Duodenal mucosa (tissue), 2 donors: ENCODE measurements around the gene IGF2.
"Not testable (repeated sequence)": the region's sequence is repeated elsewhere in the genome, so short reads cannot be mapped to it uniquely, and the experiment has no call there.

Source experiments
- H3K27ac ChIP-seq: one replicate; pipeline ENCODE4 v1.7.0; 2013; ENCODE audit warnings: low read depth, low read length
- H3K27me3 ChIP-seq, 2 donors: one replicate each; pipeline ENCODE4 v1.7.0; 2013; ENCODE audit warnings: low read length in 2 of 2, control low read depth in 1 of 2; ENCODE audit not compliant: insufficient read depth in 2 of 2, control insufficient read depth in 1 of 2
- H3K36me3 ChIP-seq, 2 donors: one replicate each; pipeline ENCODE4 v1.7.0; 2013; ENCODE audit warnings: low read length in 2 of 2, control low read depth in 1 of 2; ENCODE audit not compliant: insufficient read depth in 2 of 2, control insufficient read depth in 1 of 2
- H3K4me1 ChIP-seq, 2 donors: one replicate each; pipeline ENCODE4 v1.7.0; 2013; ENCODE audit warnings: low read length in 2 of 2, control low read depth in 1 of 2; ENCODE audit not compliant: insufficient read depth in 2 of 2, control insufficient read depth in 1 of 2
- H3K4me3 ChIP-seq, 2 donors: one replicate each; pipeline ENCODE4 v1.7.0; 2013; ENCODE audit warnings: low read length in 2 of 2, low read depth in 1 of 2
- H3K9ac ChIP-seq, 2 donors: one replicate each; pipeline ENCODE4 v1.7.0; 2013; ENCODE audit warnings: low read length in 2 of 2, low read depth in 1 of 2
- H3K9me3 ChIP-seq, 2 donors: one replicate each; pipeline ENCODE4 v1.7.0; 2013; ENCODE audit warnings: low read length in 2 of 2, control low read depth in 1 of 2; ENCODE audit not compliant: control insufficient read depth in 1 of 2

IGF2 gene

DNA sequence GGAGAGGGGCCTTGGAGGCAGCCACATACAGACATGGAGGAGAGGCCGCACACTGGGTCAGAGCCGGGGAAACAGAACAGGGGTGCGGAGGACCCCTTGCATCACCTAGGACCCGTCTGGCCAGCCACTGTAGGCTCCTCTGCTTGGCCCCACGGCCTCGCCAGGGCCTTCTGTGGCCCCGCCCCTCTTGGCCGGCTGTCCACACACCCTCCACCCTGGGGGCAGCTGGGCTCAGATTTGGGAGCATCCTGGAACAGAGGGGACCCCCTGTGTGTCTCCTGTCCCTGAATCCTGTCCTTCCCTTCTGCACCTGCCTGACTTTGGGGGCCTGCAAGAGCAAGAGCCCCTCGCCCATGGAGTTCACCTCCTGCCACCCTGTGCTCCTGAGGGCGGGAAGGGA lies 40.3 kb upstream of the IGF2 start:
- Histone ChIP-seq H3K9ac (no peak overlapping the region), H3K36me3 (no peaks in the 10 kb centered on the region), H3K4me3 (no peak overlapping the region), H3K27me3 (no peaks in the 10 kb centered on the region), H3K4me1 (no peaks in the 10 kb centered on the region), H3K27ac (no peak overlapping the region), H3K9me3 (no peaks in the 10 kb centered on the region)

DNA sequence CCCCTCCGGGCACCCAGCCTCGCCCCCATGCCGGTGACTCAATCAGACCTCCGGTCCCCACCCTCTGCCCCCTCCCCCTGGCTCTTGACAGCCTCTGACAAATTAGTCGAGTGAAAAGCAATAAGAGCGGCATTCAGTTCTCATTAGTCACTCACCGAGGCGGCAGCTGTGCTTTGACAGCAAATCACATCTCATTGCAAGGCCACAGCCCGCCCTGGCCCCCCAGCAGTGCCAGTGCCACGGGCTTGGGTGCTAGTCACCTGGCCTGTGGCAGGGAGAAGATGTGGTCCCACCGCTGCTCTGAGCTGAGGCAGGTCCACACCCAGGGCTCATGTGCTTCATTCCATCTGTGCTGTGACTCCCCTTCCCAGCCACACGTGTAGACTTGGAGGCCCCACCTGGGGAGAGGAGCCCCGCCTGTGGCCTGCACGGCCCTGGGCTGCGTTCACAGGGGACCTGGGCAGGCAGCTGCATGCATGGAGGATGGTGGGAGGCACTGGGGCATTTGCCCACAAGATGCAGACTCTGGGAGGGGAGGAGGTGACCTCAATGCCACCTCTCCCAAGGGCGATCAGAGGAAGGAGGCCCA lies 39.8 kb upstream of the IGF2 start:
- Histone ChIP-seq H3K27ac (no peak overlapping the region), H3K27me3 (no peaks in the 10 kb centered on the region), H3K9me3 (no peaks in the 10 kb centered on the region), H3K4me3 (no peak overlapping the region), H3K4me1 (no peaks in the 10 kb centered on the region), H3K9ac (no peak overlapping the region), H3K36me3 (no peaks in the 10 kb centered on the region)

DNA sequence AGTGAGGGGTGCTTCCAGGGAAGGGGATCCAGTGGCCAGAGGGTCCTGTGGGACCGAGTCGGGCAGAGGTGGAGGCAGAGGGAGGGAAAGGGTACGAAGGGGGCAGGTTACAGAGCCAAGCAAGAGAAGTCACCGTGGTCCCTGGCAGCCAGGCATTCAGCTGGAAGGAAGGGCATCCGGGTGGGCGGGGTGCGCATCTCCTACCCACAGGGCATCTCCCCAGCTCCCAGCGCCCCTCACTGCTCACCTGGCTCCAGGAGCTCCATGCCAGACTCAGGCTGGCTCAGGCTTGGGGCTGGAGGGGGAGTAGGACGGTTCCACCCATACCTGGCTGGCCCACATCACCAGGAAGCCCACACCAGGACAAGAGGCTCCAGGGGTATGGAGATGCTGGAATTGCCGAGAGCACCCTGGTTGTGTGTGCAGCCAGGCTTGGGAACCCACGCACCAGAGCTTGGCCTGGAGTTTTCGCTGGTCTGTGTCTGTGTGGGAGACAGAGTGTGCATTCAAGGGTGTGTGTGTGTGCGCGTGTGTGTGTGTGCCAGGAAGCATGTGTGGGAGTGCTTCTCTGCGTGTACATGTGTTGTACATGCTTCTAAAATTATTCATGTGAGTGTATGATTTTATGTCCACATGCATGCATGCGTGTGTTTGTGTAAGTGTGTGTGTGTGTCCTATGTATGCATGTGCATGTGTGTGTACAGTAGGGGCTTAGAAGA lies 39.0 kb upstream of the IGF2 start:
- H3K36me3 ChIP-seq, H3K9ac ChIP-seq, H3K4me1 ChIP-seq, H3K27ac ChIP-seq, H3K9me3 ChIP-seq, H3K4me3 ChIP-seq, H3K27me3 ChIP-seq: not testable (repeated sequence)

- no peak overlapping the region for H3K9ac ChIP-seq
- no peaks in the 10 kb centered on the region for H3K4me1 ChIP-seq
- no peak overlapping the region for H3K27ac ChIP-seq
- H3K9me3 ChIP-seq, result no peaks in the 10 kb centered on the region
- H3K36me3 ChIP-seq, result no peaks in the 10 kb centered on the region
- no peak overlapping the region for H3K4me3 ChIP-seq
- no peaks in the 10 kb centered on the region for H3K27me3 ChIP-seq
Observed at GRCh38 chr11:2177076-2177475, 37.9 kb upstream of the IGF2 start.

DNA sequence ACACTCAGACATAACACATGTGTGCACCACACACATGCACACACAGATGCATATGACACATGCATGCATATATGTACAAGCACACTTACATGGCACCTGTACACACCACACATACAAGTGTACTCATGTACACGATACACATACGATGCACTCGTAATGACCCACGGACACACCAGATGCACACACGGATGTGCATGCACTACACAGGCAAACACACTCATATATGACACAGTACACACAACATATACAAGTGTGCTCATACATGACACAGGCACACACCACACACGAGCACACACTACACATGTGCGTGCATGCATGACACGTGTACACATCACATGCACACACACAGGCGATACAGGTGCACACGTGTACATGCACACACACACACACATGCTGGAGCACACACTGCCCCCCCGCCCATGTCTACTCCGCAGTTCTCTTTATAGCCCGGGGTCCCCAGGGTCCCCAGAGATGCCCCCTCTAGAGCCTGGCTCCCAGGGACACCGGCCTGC lies 37.3 kb upstream of the IGF2 start:
- Histone ChIP-seq H3K27me3 (no peaks in the 10 kb centered on the region), H3K4me1 (no peaks in the 10 kb centered on the region)

GRCh38 chr11:2175659-2176058 lies 36.5 kb upstream of the IGF2 start:
- Histone ChIP-seq H3K27me3 (no peaks in the 10 kb centered on the region), H3K4me1 (no peaks in the 10 kb centered on the region), H3K27ac (no peak overlapping the region)

More for the DNA sequence above, 37.3 kb upstream of the IGF2 start:
- Histone ChIP-seq H3K4me3 (no peak overlapping the region), H3K9ac (no peak overlapping the region), H3K27ac (no peak overlapping the region), H3K36me3 (no peaks in the 10 kb centered on the region), H3K9me3 (no peaks in the 10 kb centered on the region)

DNA sequence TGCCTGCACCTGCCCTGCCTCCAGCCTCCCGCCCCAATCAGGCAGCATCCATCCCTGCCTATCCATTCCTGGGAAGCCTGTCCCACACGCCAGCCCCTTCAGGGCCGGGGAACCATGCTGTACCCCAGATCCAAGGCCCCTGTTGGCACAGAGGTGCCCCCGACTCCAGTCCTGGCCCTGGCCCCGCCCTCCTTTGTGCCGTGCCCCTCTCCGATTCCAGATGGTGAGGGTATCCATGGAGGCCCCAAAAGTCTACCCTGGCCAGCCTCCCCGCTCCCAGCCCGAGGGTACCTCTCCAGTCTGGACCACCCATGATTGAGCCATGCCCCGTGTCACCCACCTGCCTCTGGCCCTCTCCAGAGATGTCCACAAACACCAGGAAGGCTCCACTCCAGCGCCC lies 35.2 kb upstream of the IGF2 start:
- H3K36me3 ChIP-seq, result no peaks in the 10 kb centered on the region
- no peak overlapping the region for H3K4me3 ChIP-seq
- no peak overlapping the region for H3K9ac ChIP-seq
- no peaks in the 10 kb centered on the region for H3K4me1 ChIP-seq
- no peak overlapping the region for H3K27ac ChIP-seq
- no peaks in the 10 kb centered on the region for H3K9me3 ChIP-seq
- no peaks in the 10 kb centered on the region for H3K27me3 ChIP-seq

More at GRCh38 chr11:2175659-2176058, 36.5 kb upstream of the IGF2 start:
- H3K4me3 ChIP-seq, result no peak overlapping the region
- no peaks in the 10 kb centered on the region for H3K9me3 ChIP-seq
- H3K36me3 ChIP-seq, result no peaks in the 10 kb centered on the region
- no peak overlapping the region for H3K9ac ChIP-seq

DNA sequence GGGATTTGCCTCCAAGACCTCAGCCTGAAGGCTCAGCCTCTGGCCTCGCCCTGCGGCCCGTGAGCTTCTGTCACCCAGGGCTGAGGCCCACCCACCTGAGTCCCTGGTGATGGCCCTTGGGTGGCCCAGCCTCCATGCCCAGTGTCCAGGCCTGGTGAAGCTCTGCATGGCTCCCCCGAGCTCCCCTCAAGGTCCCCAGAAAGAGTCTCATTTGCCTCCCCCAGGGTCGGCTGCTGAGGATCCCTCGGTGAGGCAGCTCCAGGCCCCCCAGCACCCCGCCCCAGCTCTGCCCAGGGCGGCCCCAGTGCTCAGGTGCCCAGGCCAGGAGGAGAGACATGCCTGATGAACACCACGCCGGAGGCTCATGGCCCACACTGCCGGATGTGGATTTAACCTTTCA lies 34.6 kb upstream of the IGF2 start:
- no peak overlapping the region for H3K4me3 ChIP-seq
- no peak overlapping the region for H3K27ac ChIP-seq
- no peak overlapping the region for H3K9ac ChIP-seq
- no peaks in the 10 kb centered on the region for H3K27me3 ChIP-seq
- H3K4me1 ChIP-seq, result no peaks in the 10 kb centered on the region
- no peaks in the 10 kb centered on the region for H3K36me3 ChIP-seq
- H3K9me3 ChIP-seq, result no peaks in the 10 kb centered on the region

DNA sequence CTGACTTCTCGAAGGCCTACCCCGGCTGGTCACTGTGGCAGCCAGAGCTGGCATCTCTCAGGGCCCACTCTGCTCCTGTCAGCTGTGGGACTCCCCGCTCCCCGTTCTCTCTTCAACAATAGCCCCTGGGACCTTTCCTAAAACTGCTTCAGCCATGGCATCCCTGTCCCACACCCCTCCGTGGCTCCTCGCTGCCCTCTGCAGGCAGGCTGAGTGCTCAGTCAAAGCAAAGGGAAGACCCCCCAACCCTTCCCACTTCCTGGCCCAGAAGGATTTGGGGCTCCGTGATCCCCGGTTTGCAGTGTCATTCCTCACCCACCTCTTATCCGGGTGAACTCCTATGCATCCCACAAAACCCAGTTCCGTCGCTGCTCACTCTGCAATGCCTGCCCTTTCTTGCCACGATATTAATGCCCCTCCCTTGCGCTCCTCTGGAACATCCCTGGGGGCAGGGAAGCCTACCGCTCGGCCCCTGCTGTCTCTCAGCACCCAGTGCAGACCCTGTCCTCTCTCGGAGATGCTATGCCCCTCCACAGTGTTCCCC lies 34.0 kb upstream of the IGF2 start:
- H3K4me3 ChIP-seq, result no peak overlapping the region
- H3K9me3 ChIP-seq, result no peaks in the 10 kb centered on the region
- no peaks in the 10 kb centered on the region for H3K27me3 ChIP-seq
- no peak overlapping the region for H3K27ac ChIP-seq
- no peak overlapping the region for H3K9ac ChIP-seq
- no peaks in the 10 kb centered on the region for H3K36me3 ChIP-seq
- H3K4me1 ChIP-seq, result no peaks in the 10 kb centered on the region

DNA sequence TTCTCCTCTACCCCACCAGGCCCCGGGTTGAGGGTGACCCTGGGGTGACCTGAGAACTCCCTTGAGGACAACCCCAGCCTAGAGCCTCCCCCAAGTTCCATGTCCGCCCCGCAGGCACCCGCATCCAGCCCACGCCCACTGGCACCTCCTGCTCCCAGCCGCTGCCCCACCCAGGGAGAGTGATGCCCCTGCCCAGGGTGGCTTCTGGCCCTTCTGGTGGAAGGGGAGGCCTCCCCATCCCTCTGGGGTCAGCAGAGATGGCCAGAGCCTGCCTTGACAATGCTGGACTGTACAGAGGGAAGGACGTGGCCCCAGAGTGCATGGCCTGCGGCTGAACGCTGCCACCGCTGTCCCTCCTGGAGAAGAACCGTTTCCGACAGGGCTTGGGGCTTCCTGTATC lies 33.5 kb upstream of the IGF2 start:
- no peak overlapping the region for H3K27ac ChIP-seq
- no peaks in the 10 kb centered on the region for H3K36me3 ChIP-seq
- no peak overlapping the region for H3K4me3 ChIP-seq

More for the DNA sequence above, 33.5 kb upstream of the IGF2 start:
- Histone ChIP-seq H3K27me3 (peaks cover 0 to 5% of the 10 kb centered on the region in 2 donors), H3K9ac (no peak overlapping the region), H3K9me3 (no peaks in the 10 kb centered on the region), H3K4me1 (no peaks in the 10 kb centered on the region)
